ENCODE results near the gene KDM4C. TPM values are rescaled to one million over a fixed set of nuclear protein-coding genes. Genes with fewer than 3 reads are reported as not detected.

Gene KDM4C
- total RNA-seq, 1 experiment from 2014 or later: 16.8 TPM

GRCh38 chr9:6842584-6842947 lies 84.8 kb downstream of the KDM4C start:
- H3K9me3 ChIP-seq (ENCODE audit: control insufficient read depth in 1 of 2, insufficient read depth in 1 of 2, low read depth in 1 of 2, low read length in 2 of 2): no peaks in the 10 kb centered on the region
- H3K36me3 ChIP-seq (ENCODE audit: control insufficient read depth in 1 of 2, insufficient read depth in 2 of 2, low read length in 2 of 2): no peaks in the 10 kb centered on the region
- no peak for ATAC-seq
- intact Hi-C loops (cut with micrococcal nuclease): no loop called here
- no peak overlapping the region for H3K4me3 ChIP-seq (replicated peaks in 1 of 2; ENCODE audit: low read depth in 1 of 2, low read length in 2 of 2)
- RAD21 ChIA-PET (ENCODE audit: low non-redundant PET in 1 of 2, low total read pairs in 2 of 2, uncharacterized antibody in 2 of 2, unreplicated experiment in 2 of 2): no interaction called here
- no peak overlapping the region for H3K27ac ChIP-seq (ENCODE audit: low read depth, low read length)
- no peaks in the 10 kb centered on the region for H4K20me1 ChIP-seq (ENCODE audit: insufficient read depth)
- H3K4me1 ChIP-seq (ENCODE audit: control insufficient read depth in 1 of 2, insufficient read depth in 2 of 2, low read length in 2 of 2): no peaks in the 10 kb centered on the region
- H3K27me3 ChIP-seq (ENCODE audit: insufficient read depth, low read length): no peaks in the 10 kb centered on the region
- CTCF ChIA-PET: no interaction called here
- no peak overlapping the region for H3K4me2 ChIP-seq (ENCODE audit: low read length)
- no peak for DNase-seq (ENCODE audit: low read depth, low spot score)
- no peak overlapping the region for H3K9ac ChIP-seq (ENCODE audit: low read length)
- H3K79me2 ChIP-seq (ENCODE audit: insufficient read depth, low read length): no peaks in the 10 kb centered on the region
- TF ChIP-seq CEBPB (IDR thresholded peaks at IDR 0.05; ENCODE audit: low read depth) (no peak), MAX (IDR thresholded peaks at IDR 0.05) (no peak), POLR2AphosphoS5 (IDR thresholded peaks at IDR 0.05; ENCODE audit: low read depth, low read length) (no peak), RAD21 (IDR thresholded peaks at IDR 0.05; ENCODE audit: low read depth) (no peak), SP1 (IDR thresholded peaks at IDR 0.05; ENCODE audit: low read depth) (no peak), REST (IDR thresholded peaks at IDR 0.05; ENCODE audit: low read depth) (no peak)
- no TSS peak for BruUV-seq (replicated peaks)
- H2AFZ ChIP-seq (ENCODE audit: low read depth, low read length, poor library complexity, severe bottlenecking): no peak overlapping the region
- H3K9me2 ChIP-seq (ENCODE audit: insufficient read depth): no peaks in the 10 kb centered on the region
- POLR2A ChIA-PET: no interaction called here

DNA sequence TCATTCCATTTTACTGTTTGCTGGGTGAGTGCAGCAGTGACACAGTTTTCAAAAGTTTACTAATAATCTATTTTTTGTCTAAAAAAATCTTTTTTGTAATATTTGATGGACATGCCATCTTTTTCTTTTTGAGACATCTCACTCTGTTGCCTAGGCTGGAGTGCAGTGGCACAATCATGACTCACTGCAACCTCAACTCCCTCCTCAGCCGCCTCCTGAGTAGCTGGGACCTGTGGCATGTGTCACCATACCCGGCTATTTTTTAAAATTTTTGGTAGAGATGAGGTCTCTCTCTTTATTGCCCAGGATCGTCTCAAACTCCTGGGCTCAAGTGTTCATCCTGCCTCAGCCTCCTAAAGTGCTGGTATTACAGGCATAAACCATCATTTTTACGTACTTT lies 86.0 kb downstream of the KDM4C start:
- POLR2A ChIA-PET: no interaction called here
- no peaks in the 10 kb centered on the region for H3K9me3 ChIP-seq (ENCODE audit: control insufficient read depth in 1 of 2, insufficient read depth in 1 of 2, low read depth in 1 of 2, low read length in 2 of 2)
- no peaks in the 10 kb centered on the region for H3K4me1 ChIP-seq (ENCODE audit: control insufficient read depth in 1 of 2, insufficient read depth in 2 of 2, low read length in 2 of 2)
- no peak overlapping the region for H3K4me2 ChIP-seq (ENCODE audit: low read length)
- H3K36me3 ChIP-seq (ENCODE audit: control insufficient read depth in 1 of 2, insufficient read depth in 2 of 2, low read length in 2 of 2): no peaks in the 10 kb centered on the region
- RAD21 ChIA-PET (ENCODE audit: low non-redundant PET in 1 of 2, low total read pairs in 2 of 2, uncharacterized antibody in 2 of 2, unreplicated experiment in 2 of 2): no interaction called here
- H3K4me3 ChIP-seq (replicated peaks in 1 of 2; ENCODE audit: low read depth in 1 of 2, low read length in 2 of 2): no peak overlapping the region
- no TSS peak for BruUV-seq (replicated peaks)
- intact Hi-C loops (cut with micrococcal nuclease): no loop called here
- no peak overlapping the region for H2AFZ ChIP-seq (ENCODE audit: low read depth, low read length, poor library complexity, severe bottlenecking)
- DNase-seq (ENCODE audit: low read depth, low spot score) (no peak), ATAC-seq (no peak)
- no peak overlapping the region for H3K27ac ChIP-seq (ENCODE audit: low read depth, low read length)
- H3K27me3 ChIP-seq (ENCODE audit: insufficient read depth, low read length): no peaks in the 10 kb centered on the region
- H3K9ac ChIP-seq (ENCODE audit: low read length): no peak overlapping the region
- CTCF ChIA-PET: no interaction called here
- H3K79me2 ChIP-seq (ENCODE audit: insufficient read depth, low read length): no peaks in the 10 kb centered on the region
- no peaks in the 10 kb centered on the region for H3K9me2 ChIP-seq (ENCODE audit: insufficient read depth)
- H4K20me1 ChIP-seq (ENCODE audit: insufficient read depth): no peaks in the 10 kb centered on the region
- TF ChIP-seq POLR2AphosphoS5 (IDR thresholded peaks at IDR 0.05; ENCODE audit: low read depth, low read length) (no peak), YY1 (IDR thresholded peaks at IDR 0.05; ENCODE audit: extremely low read depth, insufficient replicate concordance, low read depth, low read length) (no peak), EZH2 (IDR thresholded peaks at IDR 0.05) (no peak), FOSL1 (IDR thresholded peaks at IDR 0.05; ENCODE audit: low read depth) (no peak), POLR2A (IDR thresholded peaks at IDR 0.05; ENCODE audit: borderline replicate concordance, extremely low read depth, insufficient read depth, insufficient read length) (no peak), RAD21 (IDR thresholded peaks at IDR 0.05; ENCODE audit: low read depth) (no peak), TCF7L2 (IDR thresholded peaks at IDR 0.05; ENCODE audit: borderline replicate concordance, extremely low read depth, insufficient read depth, insufficient read length) (no peak), MAX (IDR thresholded peaks at IDR 0.05) (no peak), ATF3 (IDR thresholded peaks at IDR 0.05) (no peak), ZNF274 (IDR thresholded peaks at IDR 0.05; ENCODE audit: low read depth, low read length) (no peak), REST (IDR thresholded peaks at IDR 0.05; ENCODE audit: low read depth) (no peak)
